ENCODE results near the gene ATRIP. TPM values are rescaled to one million over a fixed set of nuclear protein-coding genes. Genes with fewer than 3 reads are reported as not detected.

ATRIP gene
- polyA plus RNA-seq, 1 donor from 2014 or later: 11.1 TPM

DNA sequence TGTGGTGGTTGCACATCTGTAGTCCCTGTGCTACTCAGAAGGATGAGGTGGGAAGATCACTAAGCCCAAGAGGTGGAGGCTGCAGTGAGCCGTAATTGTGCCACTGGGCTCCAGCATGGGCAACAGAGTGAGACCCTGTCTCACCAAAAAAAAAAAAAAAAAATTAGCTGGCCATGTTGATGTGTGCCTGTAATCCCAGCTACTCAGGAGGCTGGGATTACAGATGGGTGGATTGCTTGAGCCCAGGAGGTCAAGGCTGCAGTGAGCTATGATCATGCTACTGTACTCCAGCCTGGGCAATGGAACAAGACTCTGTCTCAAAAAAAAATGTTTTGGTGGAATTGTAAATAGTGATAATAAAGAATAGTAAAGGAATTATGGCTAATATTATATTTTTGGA lies 9.9 kb downstream of the ATRIP start:
- peaks cover 14% of the 10 kb centered on the region for H3K36me3 ChIP-seq (ENCODE audit: insufficient read depth, low read length)
- H3K9me3 ChIP-seq (ENCODE audit: low read length): no peaks in the 10 kb centered on the region
- no peaks in the 10 kb centered on the region for H3K27me3 ChIP-seq (ENCODE audit: insufficient read depth, low read depth, low read length)
- no peaks in the 10 kb centered on the region for H3K79me2 ChIP-seq (replicated peaks; ENCODE audit: insufficient read depth, low read length)
- H3K27ac ChIP-seq (ENCODE audit: low read length): no peak overlapping the region
- H2AFZ ChIP-seq (ENCODE audit: low read depth, low read length): no peak overlapping the region
- no peaks in the 10 kb centered on the region for H3K9me2 ChIP-seq (ENCODE audit: insufficient read depth, low read length)
- H4K20me1 ChIP-seq (ENCODE audit: insufficient read depth): no peaks in the 10 kb centered on the region
- no peak for TF ChIP-seq MXI1 (conservative IDR thresholded peaks at IDR 0.05; ENCODE audit: poor library complexity, severe bottlenecking)
- TF ChIP-seq RAD21 (conservative IDR thresholded peaks at IDR 0.05): no peak
- TF ChIP-seq EZH2 (IDR thresholded peaks at IDR 0.05; ENCODE audit: borderline replicate concordance, insufficient read depth, low read length, poor library complexity, severe bottlenecking): no peak
- TF ChIP-seq TAF1 (IDR thresholded peaks at IDR 0.05; ENCODE audit: low read depth): no peak
- no peak for TF ChIP-seq EP300 (conservative IDR thresholded peaks at IDR 0.05; ENCODE audit: poor library complexity, severe bottlenecking)
- no peak for TF ChIP-seq POLR2AphosphoS5 (IDR thresholded peaks at IDR 0.05)
- no peak for TF ChIP-seq REST (IDR thresholded peaks at IDR 0.05; ENCODE audit: borderline replicate concordance)
- TF ChIP-seq, protein P1, sequence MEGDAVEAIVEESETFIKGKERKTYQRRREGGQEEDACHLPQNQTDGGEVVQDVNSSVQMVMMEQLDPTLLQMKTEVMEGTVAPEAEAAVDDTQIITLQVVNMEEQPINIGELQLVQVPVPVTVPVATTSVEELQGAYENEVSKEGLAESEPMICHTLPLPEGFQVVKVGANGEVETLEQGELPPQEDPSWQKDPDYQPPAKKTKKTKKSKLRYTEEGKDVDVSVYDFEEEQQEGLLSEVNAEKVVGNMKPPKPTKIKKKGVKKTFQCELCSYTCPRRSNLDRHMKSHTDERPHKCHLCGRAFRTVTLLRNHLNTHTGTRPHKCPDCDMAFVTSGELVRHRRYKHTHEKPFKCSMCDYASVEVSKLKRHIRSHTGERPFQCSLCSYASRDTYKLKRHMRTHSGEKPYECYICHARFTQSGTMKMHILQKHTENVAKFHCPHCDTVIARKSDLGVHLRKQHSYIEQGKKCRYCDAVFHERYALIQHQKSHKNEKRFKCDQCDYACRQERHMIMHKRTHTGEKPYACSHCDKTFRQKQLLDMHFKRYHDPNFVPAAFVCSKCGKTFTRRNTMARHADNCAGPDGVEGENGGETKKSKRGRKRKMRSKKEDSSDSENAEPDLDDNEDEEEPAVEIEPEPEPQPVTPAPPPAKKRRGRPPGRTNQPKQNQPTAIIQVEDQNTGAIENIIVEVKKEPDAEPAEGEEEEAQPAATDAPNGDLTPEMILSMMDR (IDR thresholded peaks at IDR 0.05; ENCODE audit: poor library complexity, severe bottlenecking): no peak
- no peak for TF ChIP-seq SMC3 (conservative IDR thresholded peaks at IDR 0.05; ENCODE audit: poor library complexity)
- H3K4me2 ChIP-seq (ENCODE audit: low read length): no peak overlapping the region
- H3K9ac ChIP-seq (ENCODE audit: low read length): no peak overlapping the region
- no peaks in the 10 kb centered on the region for H3F3A ChIP-seq (ENCODE audit: insufficient read depth, low read length, poor library complexity, severe bottlenecking)
- H3K4me3 ChIP-seq (ENCODE audit: low read length): no peak overlapping the region

DNA sequence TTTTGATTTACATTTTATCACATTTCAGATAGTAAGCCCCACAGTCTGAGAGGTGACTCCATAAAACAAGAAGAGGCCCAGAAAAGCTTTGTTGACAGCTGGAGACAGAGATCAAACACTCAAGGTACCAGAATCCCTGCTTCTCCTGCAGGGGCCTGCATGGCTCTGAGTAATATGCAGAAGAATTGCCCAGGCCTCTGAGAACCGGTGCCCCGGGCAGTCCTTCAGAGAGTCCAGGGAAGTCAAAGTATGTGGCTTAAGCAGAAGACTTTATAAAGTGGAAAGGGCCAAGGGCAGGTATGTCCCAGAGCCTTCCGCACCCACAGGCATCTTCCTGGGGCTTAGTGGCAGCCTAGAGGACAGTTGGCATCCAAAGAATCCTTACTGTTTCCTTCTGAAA lies 12.8 kb downstream of the ATRIP start:
- Histone ChIP-seq H2AFZ (ENCODE audit: low read depth, low read length) (no peak overlapping the region), H3K4me3 (ENCODE audit: low read length) (no peak overlapping the region), H3K27me3 (ENCODE audit: insufficient read depth, low read depth, low read length) (no peaks in the 10 kb centered on the region), H3F3A (ENCODE audit: insufficient read depth, low read length, poor library complexity, severe bottlenecking) (no peaks in the 10 kb centered on the region), H3K9me2 (ENCODE audit: insufficient read depth, low read length) (no peaks in the 10 kb centered on the region), H3K27ac (ENCODE audit: low read length) (no peak overlapping the region), H4K20me1 (ENCODE audit: insufficient read depth) (no peaks in the 10 kb centered on the region), H3K79me2 (replicated peaks; ENCODE audit: insufficient read depth, low read length) (no peaks in the 10 kb centered on the region), H3K9ac (ENCODE audit: low read length) (no peak overlapping the region), H3K4me2 (ENCODE audit: low read length) (no peak overlapping the region), H3K36me3 (ENCODE audit: insufficient read depth, low read length) (peaks cover 14% of the 10 kb centered on the region), H3K9me3 (ENCODE audit: low read length) (no peaks in the 10 kb centered on the region)
- TF ChIP-seq, protein P1 (IDR thresholded peaks at IDR 0.05; ENCODE audit: poor library complexity, severe bottlenecking): no peak
- TF ChIP-seq RAD21 (conservative IDR thresholded peaks at IDR 0.05) (no peak), MXI1 (conservative IDR thresholded peaks at IDR 0.05; ENCODE audit: poor library complexity, severe bottlenecking) (no peak), REST (IDR thresholded peaks at IDR 0.05; ENCODE audit: borderline replicate concordance) (no peak), SMC3 (conservative IDR thresholded peaks at IDR 0.05; ENCODE audit: poor library complexity) (no peak), EP300 (conservative IDR thresholded peaks at IDR 0.05; ENCODE audit: poor library complexity, severe bottlenecking) (no peak), TAF1 (IDR thresholded peaks at IDR 0.05; ENCODE audit: low read depth) (no peak), POLR2AphosphoS5 (IDR thresholded peaks at IDR 0.05) (no peak), EZH2 (IDR thresholded peaks at IDR 0.05; ENCODE audit: borderline replicate concordance, insufficient read depth, low read length, poor library complexity, severe bottlenecking) (no peak)

Measured in neural cell (in vitro differentiated cells).